Smooth muscle cell (in vitro differentiated cells): ENCODE measurements around the gene CSPG5. TPM values are rescaled to one million over a fixed set of nuclear protein-coding genes. Genes with fewer than 3 reads are reported as not detected.

Source experiments
- DNase-seq: peaks from one replicate; lab custom pipeline; 2025; ENCODE audit not compliant: unreplicated experiment; lab: John Stamatoyannopoulos, UW
- H2AFZ ChIP-seq: fragments of 200-600 bp; sonication (generic); 2 replicates; pipeline ENCODE4 v1.6.0; 2016; ENCODE audit warnings: antibody characterized with exemption, low read depth, mild to moderate bottlenecking
- H3F3A ChIP-seq: fragments of 200-600 bp; sonication (generic); 2 replicates; pipeline ENCODE4 v1.6.0; 2017; ENCODE audit warnings: antibody characterized with exemption, low read depth
- H3K27ac ChIP-seq: fragments of 200-600 bp; sonication (generic); 2 replicates; pipeline ENCODE4 v1.5.1; 2016; ENCODE audit warnings: low read depth, mild to moderate bottlenecking
- H3K27me3 ChIP-seq: fragments of 200-600 bp; sonication (generic); 2 replicates; pipeline ENCODE4 v1.6.1; 2016; ENCODE audit warnings: low read depth, mild to moderate bottlenecking
- H3K36me3 ChIP-seq: fragments of 200-600 bp; sonication (generic); 2 replicates; pipeline ENCODE4 v1.5.1; 2016; ENCODE audit warnings: low read depth
- H3K4me1 ChIP-seq: fragments of 200-600 bp; sonication (generic); 2 replicates; pipeline ENCODE4 v1.5.1; 2016; ENCODE audit warnings: low read depth
- H3K4me2 ChIP-seq: fragments of 200-600 bp; sonication (generic); 2 replicates; pipeline ENCODE4 v1.6.0; 2016; ENCODE audit warnings: mild to moderate bottlenecking
- H3K4me3 ChIP-seq: fragments of 200-600 bp; sonication (generic); 2 replicates; pipeline ENCODE4 v1.5.1; 2016; ENCODE audit warnings: mild to moderate bottlenecking
- H3K79me2 ChIP-seq: fragments of 200-600 bp; sonication (generic); 2 replicates; pipeline ENCODE4 v1.6.0; 2016; ENCODE audit warnings: low read depth, mild to moderate bottlenecking
- H3K9ac ChIP-seq: fragments of 200-600 bp; sonication (generic); 2 replicates; pipeline ENCODE4 v1.6.0; 2016; ENCODE audit warnings: low read depth
- H3K9me3 ChIP-seq: fragments of 200-600 bp; sonication (generic); replicated peaks from 2 replicates; pipeline ENCODE4 v1.5.1; 2016; ENCODE audit warnings: low read depth
- H4K20me1 ChIP-seq: fragments of 200-600 bp; sonication (generic); 2 replicates; pipeline ENCODE4 v1.6.0; 2016; ENCODE audit warnings: low read depth
- CTCF ChIP-seq: fragments of 200-600 bp; sonication (generic); IDR thresholded peaks from 2 replicates; pipeline ENCODE4 v1.5.1; 2017; ENCODE audit warnings: borderline replicate concordance, mild to moderate bottlenecking, antibody characterized with exemption; ENCODE audit not compliant: insufficient read depth, poor library complexity, severe bottlenecking
- WGBS: methylation state at CpG from one replicate; pipeline ENCODE4 v1.1.7; 2016; ENCODE audit warnings: low lambda C conversion rate; 5-methylcytosine and 5-hydroxymethylcytosine counted together
- polyA plus RNA-seq: library from polyadenylated mRNA; unstranded; fragments of >200 nt; fragmentation: Nextera tagmentation; extraction: Ambion mirVana; gene quantifications from 2 replicates; pipeline ENCODE4 v1.2.1, GENCODE V29; 2016
- small RNA-seq: library from RNA; depleted of rRNA; stranded (forward); fragments of <200 nt; gene quantifications from one replicate; pipeline ENCODE3, GENCODE V24; 2014
- total RNA-seq: library from RNA; depleted of rRNA; stranded (reverse); fragments of >200 nt; gene quantifications from 2 replicates; pipeline ENCODE4 v1.2.3, GENCODE V29; 2014

The CSPG5 gene
- total and polyA plus RNA-seq, 2 experiments from 2014 or later = 0.35 to 1.3 TPM

- Histone ChIP-seq H3K27me3 (no peaks in the 10 kb centered on the region), H3K4me1 (peaks cover 5% of the 10 kb centered on the region), H3F3A (peaks cover 4% of the 10 kb centered on the region), H3K79me2 (peaks cover 14% of the 10 kb centered on the region), H3K27ac (peak within 1 kb of the TSS; percentile 86), H3K4me2 (peak within 1 kb of the TSS; percentile 98), H3K36me3 (no peaks in the 10 kb centered on the region), H4K20me1 (no peaks in the 10 kb centered on the region), H3K4me3 (peak within 1 kb of the TSS; percentile 81), H3K9ac (peak within 1 kb of the TSS; percentile 59), H2AFZ (peak within 1 kb of the TSS; percentile 89), H3K9me3 (no peaks in the 10 kb centered on the region)
- DNase-seq = peak; percentile 99
- peak; percentile 34 for TF ChIP-seq CTCF
- WGBS = under 1% methylated on average over 71 of the region's 71 CpGs
Measured at GRCh38 chr3:47513125-47513929, 65.3 kb downstream of the CSPG5 start, which contains the start of gene ELP6. TSS of gene ELP6 (minus strand) at chr3:47513712. CDS start at chr3:47513590, 122 bp downstream.

- TF ChIP-seq CTCF = no peak
- peak overlapping the region; percentile 81 for H3K4me3 ChIP-seq
- no peaks in the 10 kb centered on the region for H3K36me3 ChIP-seq
- H3K4me1 ChIP-seq = peaks cover 5% of the 10 kb centered on the region
- H4K20me1 ChIP-seq = no peaks in the 10 kb centered on the region
- peaks cover 4% of the 10 kb centered on the region for H3F3A ChIP-seq
- peak overlapping the region; percentile 98 for H3K4me2 ChIP-seq
- 22% methylated on average over 35 of the region's 36 CpGs for WGBS
- no peak for DNase-seq
- peaks cover 14% of the 10 kb centered on the region for H3K79me2 ChIP-seq
- H3K27me3 ChIP-seq = no peaks in the 10 kb centered on the region
- no peaks in the 10 kb centered on the region for H3K9me3 ChIP-seq
- peak overlapping the region; percentile 86 for H3K27ac ChIP-seq
- H2AFZ ChIP-seq = peak overlapping the region; percentile 89
- peak overlapping the region; percentile 54 for H3K9ac ChIP-seq
Measured at GRCh38 chr3:47512416-47513124, 66.1 kb downstream of the CSPG5 start.

Small RNA genes within 50 kb of the gene (small RNA-seq; reads per million reads assigned to genes)
- gene RN7SL870P = not detected

Other genes starting within 250 kb of the CSPG5 start
- 4.8 and 7.2 TPM in 2 replicates for gene PTPN23, start 197.8 kb downstream of the CSPG5 start, total RNA-seq
- 17.1 and 22.1 TPM in 2 replicates for gene PTPN23, start 197.8 kb downstream of the CSPG5 start, polyA plus RNA-seq
- 22.3 and 29.2 TPM in 2 replicates for gene SCAP, start 102.9 kb downstream of the CSPG5 start, total RNA-seq
- gene SCAP, start 102.9 kb downstream of the CSPG5 start, polyA plus RNA-seq = 31.0 and 41.5 TPM in 2 replicates
- gene ELP6, start 65.2 kb downstream of the CSPG5 start, total RNA-seq = 11.1 and 25.5 TPM in 2 replicates
- 38.9 and 41.5 TPM in 2 replicates for gene ELP6, start 65.2 kb downstream of the CSPG5 start, polyA plus RNA-seq
- gene SMARCC1, start 203.0 kb upstream of the CSPG5 start, total RNA-seq = 40.5 and 46.2 TPM in 2 replicates
- gene SMARCC1, start 203.0 kb upstream of the CSPG5 start, polyA plus RNA-seq = 45.2 and 50.3 TPM in 2 replicates
- gene DHX30, start 224.3 kb upstream of the CSPG5 start, total RNA-seq = 35.9 and 36.3 TPM in 2 replicates
- 45.4 and 51.6 TPM in 2 replicates for gene DHX30, start 224.3 kb upstream of the CSPG5 start, polyA plus RNA-seq